Measurements from ENCODE around the gene ADIPOR2. TPM values are rescaled to one million over a fixed set of nuclear protein-coding genes. Genes with fewer than 3 reads are reported as not detected.
"Not testable (repeated sequence)": the region's sequence is repeated elsewhere in the genome, so short reads cannot be mapped to it uniquely, and the experiment has no call there.

ADIPOR2 gene
- total RNA-seq, 1 experiment from 2014 or later: 42.1 TPM

GRCh38 chr12:1703771-1704722 is 13.2 kb downstream of the ADIPOR2 start:
- DNase-seq (ENCODE audit: low spot score): no peak

- no peak for DNase-seq (ENCODE audit: low spot score)
Observed at GRCh38 chr12:1705774-1706631, 15.1 kb downstream of the ADIPOR2 start.

- DNase-seq (ENCODE audit: low spot score): peak; percentile 18
Observed at GRCh38 chr12:1706632-1706980, 15.7 kb downstream of the ADIPOR2 start.

- DNase-seq (ENCODE audit: low spot score): no peak
Observed at GRCh38 chr12:1707051-1707450, 16.2 kb downstream of the ADIPOR2 start.

- not testable (repeated sequence) for DNase-seq (ENCODE audit: low spot score)
Observed at GRCh38 chr12:1709968-1710367, 19.1 kb downstream of the ADIPOR2 start.

- not testable (repeated sequence) for DNase-seq (ENCODE audit: low spot score)
Observed at GRCh38 chr12:1710870-1711269, 20.0 kb downstream of the ADIPOR2 start.

GRCh38 chr12:1711536-1712211 is 20.8 kb downstream of the ADIPOR2 start:
- peak; percentile 6 for DNase-seq (ENCODE audit: low spot score)

GRCh38 chr12:1712305-1712704 is 21.4 kb downstream of the ADIPOR2 start:
- DNase-seq (ENCODE audit: low spot score): not testable (repeated sequence)

- DNase-seq (ENCODE audit: low spot score): not testable (repeated sequence)
Observed at GRCh38 chr12:1712852-1713251, 22.0 kb downstream of the ADIPOR2 start.

GRCh38 chr12:1713783-1714348 is 23.0 kb downstream of the ADIPOR2 start:
- DNase-seq (ENCODE audit: low spot score): not testable (repeated sequence)

GRCh38 chr12:1715459-1715858 is 24.6 kb downstream of the ADIPOR2 start:
- not testable (repeated sequence) for DNase-seq (ENCODE audit: low spot score)

GRCh38 chr12:1716215-1716862 is 25.5 kb downstream of the ADIPOR2 start:
- no peak for DNase-seq (ENCODE audit: low spot score)

- DNase-seq (ENCODE audit: low spot score): no peak
Observed at GRCh38 chr12:1716911-1717310, 26.0 kb downstream of the ADIPOR2 start.

- no peak for DNase-seq (ENCODE audit: low spot score)
Observed at GRCh38 chr12:1719139-1719538, 28.3 kb downstream of the ADIPOR2 start.

GRCh38 chr12:1720494-1720893 is 29.6 kb downstream of the ADIPOR2 start:
- DNase-seq (ENCODE audit: low spot score): no peak

- DNase-seq (ENCODE audit: low spot score): no peak
Observed at GRCh38 chr12:1723721-1724120, 32.9 kb downstream of the ADIPOR2 start.

GRCh38 chr12:1724250-1724649 is 33.4 kb downstream of the ADIPOR2 start:
- DNase-seq (ENCODE audit: low spot score): no peak

GRCh38 chr12:1726753-1727152 is 35.9 kb downstream of the ADIPOR2 start:
- DNase-seq (ENCODE audit: low spot score): no peak

- no peak for DNase-seq (ENCODE audit: low spot score)
Observed at GRCh38 chr12:1728824-1729223, 38.0 kb downstream of the ADIPOR2 start.

- no peak for DNase-seq (ENCODE audit: low spot score)
Observed at GRCh38 chr12:1731019-1731687, 40.3 kb downstream of the ADIPOR2 start.

- DNase-seq (ENCODE audit: low spot score): not testable (repeated sequence)
Observed at GRCh38 chr12:1731688-1732078, 40.8 kb downstream of the ADIPOR2 start.
